Fibroblast of lung (primary cell): ENCODE data around the gene INMT.

Experiments
- EZH2 ChIP-seq: IDR thresholded peaks from 2 replicates; pipeline ENCODE4 v1.5.1; 2012; ENCODE audit warnings: low read length, control low read depth, mild to moderate bottlenecking; ENCODE audit errors: missing control alignments
- TF ChIP-seq, protein P1 (sequence below), 2 donors: IDR thresholded peaks in 1 of 2; conservative IDR thresholded peaks in 1 of 2; 1 replicate in 1 of 2; 2 replicates in 1 of 2; pipeline ENCODE4 v1.5.1; 2011 to 2012; ENCODE audit warnings: low read length in 2 of 2, control low read depth in 1 of 2, inconsistent platforms in 1 of 2, low read depth in 1 of 2, mild to moderate bottlenecking in 1 of 2

DNA sequence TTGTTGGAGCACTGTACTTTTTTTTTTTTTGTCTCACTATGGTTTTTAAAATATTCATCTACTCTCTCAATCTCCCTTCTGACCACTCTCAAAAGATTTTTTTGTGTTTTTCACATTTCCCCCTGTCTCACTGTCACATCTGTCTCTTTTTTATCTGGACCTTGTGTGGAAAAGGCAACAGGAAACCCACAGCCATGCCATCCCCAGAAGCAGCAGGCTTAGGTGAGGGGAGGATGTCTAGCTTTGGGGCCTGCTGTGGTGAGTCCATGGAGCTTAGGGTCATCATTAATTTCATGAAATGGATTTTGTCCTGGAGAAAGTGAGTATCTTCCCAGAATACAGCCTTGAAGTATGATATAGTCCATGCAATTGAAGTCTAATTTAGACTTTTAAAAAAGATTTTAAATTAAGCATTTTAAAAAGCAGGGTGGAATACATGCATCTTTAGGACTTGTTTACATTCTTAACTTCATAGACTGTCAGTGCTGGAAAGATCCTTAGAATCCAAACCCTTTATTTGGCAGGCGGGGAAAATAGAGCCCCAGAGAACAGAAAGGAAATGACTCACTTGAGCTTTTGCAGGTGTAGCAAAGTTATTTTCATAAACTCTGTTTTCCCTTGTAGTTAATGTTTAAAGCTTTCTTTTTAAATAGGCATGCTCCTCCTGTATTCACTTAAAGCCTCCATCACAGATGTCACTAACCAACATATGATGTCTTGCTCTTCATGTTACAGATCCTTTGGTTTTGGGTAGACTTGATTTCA is 44.4 kb downstream of the INMT start:
- TF ChIP-seq, protein P1, sequence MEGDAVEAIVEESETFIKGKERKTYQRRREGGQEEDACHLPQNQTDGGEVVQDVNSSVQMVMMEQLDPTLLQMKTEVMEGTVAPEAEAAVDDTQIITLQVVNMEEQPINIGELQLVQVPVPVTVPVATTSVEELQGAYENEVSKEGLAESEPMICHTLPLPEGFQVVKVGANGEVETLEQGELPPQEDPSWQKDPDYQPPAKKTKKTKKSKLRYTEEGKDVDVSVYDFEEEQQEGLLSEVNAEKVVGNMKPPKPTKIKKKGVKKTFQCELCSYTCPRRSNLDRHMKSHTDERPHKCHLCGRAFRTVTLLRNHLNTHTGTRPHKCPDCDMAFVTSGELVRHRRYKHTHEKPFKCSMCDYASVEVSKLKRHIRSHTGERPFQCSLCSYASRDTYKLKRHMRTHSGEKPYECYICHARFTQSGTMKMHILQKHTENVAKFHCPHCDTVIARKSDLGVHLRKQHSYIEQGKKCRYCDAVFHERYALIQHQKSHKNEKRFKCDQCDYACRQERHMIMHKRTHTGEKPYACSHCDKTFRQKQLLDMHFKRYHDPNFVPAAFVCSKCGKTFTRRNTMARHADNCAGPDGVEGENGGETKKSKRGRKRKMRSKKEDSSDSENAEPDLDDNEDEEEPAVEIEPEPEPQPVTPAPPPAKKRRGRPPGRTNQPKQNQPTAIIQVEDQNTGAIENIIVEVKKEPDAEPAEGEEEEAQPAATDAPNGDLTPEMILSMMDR (conservative IDR thresholded peaks at IDR 0.05 in 1 of 2, IDR thresholded peaks at IDR 0.05 in 1 of 2; ENCODE audit: low read depth in 1 of 2, low read length in 2 of 2) = no peak
- no peak for TF ChIP-seq EZH2
